SU-DHL-6 (cell line): ENCODE measurements around the gene PDGFD.

Experiments
- H2AFZ ChIP-seq: fragments of 200-600 bp; sonication (generic); 2 replicates; pipeline ENCODE4 v1.6.1; 2014; ENCODE audit warnings: low read depth, mild to moderate bottlenecking, moderate library complexity, mixed read lengths, antibody characterized with exemption, low read length; ENCODE audit not compliant: severe bottlenecking
- H3F3A ChIP-seq: fragments of 200-600 bp; shearing (Covaris generic); 2 replicates; pipeline ENCODE4 v1.6.0; 2016; ENCODE audit warnings: antibody characterized with exemption, mild to moderate bottlenecking; ENCODE audit not compliant: insufficient read depth
- H3K27ac ChIP-seq: fragments of 200-600 bp; sonication (generic); 2 replicates; pipeline ENCODE4 v1.5.1; 2016; ENCODE audit warnings: low read depth, mild to moderate bottlenecking, low read length, moderate library complexity, mixed read lengths
- H3K27me3 ChIP-seq: fragments of 200-600 bp; sonication (generic), shearing (Covaris generic); 2 replicates; pipeline ENCODE4 v1.6.0; 2014; ENCODE audit warnings: mild to moderate bottlenecking, low read length
- H3K36me3 ChIP-seq: fragments of 200-600 bp; sonication (generic); 2 replicates; pipeline ENCODE4 v1.6.1; 2014; ENCODE audit warnings: mild to moderate bottlenecking, low read length, mixed read lengths
- H3K4me2 ChIP-seq: fragments of 300-600, 200-600 bp; shearing (Covaris generic), sonication (generic); 2 replicates; pipeline ENCODE4 v1.6.0; 2014; ENCODE audit warnings: low read length, low read depth, mild to moderate bottlenecking; ENCODE audit not compliant: poor library complexity, severe bottlenecking
- H3K4me3 ChIP-seq: fragments of 200-600 bp; sonication (generic); 2 replicates; pipeline ENCODE4 v1.5.1; 2014; ENCODE audit warnings: antibody characterized with exemption, low read length, mild to moderate bottlenecking, mixed read lengths; ENCODE audit not compliant: insufficient read depth, poor library complexity, severe bottlenecking
- H3K79me2 ChIP-seq: fragments of 200-600 bp; sonication (generic); 2 replicates; pipeline ENCODE4 v1.6.1; 2014; ENCODE audit warnings: mild to moderate bottlenecking, low read length, moderate library complexity; ENCODE audit not compliant: insufficient read depth
- H3K9ac ChIP-seq: fragments of 200-600 bp; sonication (generic); 2 replicates; pipeline ENCODE4 v1.7.0; 2014; ENCODE audit warnings: mild to moderate bottlenecking, low read length
- H3K9me2 ChIP-seq: fragments of 200-600 bp; sonication (generic); replicated peaks from 2 replicates; pipeline ENCODE4 v1.6.1; 2014; ENCODE audit warnings: low read length; ENCODE audit not compliant: insufficient read depth
- H3K9me3 ChIP-seq: fragments of 200-600 bp; sonication (generic); 2 replicates; pipeline ENCODE4 v1.6.1; 2014; ENCODE audit warnings: low read length, mixed read lengths; ENCODE audit not compliant: insufficient read depth
- H4K20me1 ChIP-seq: fragments of 200-600 bp; sonication (generic); 2 replicates; pipeline ENCODE4 v1.6.1; 2014; ENCODE audit warnings: low read depth, mild to moderate bottlenecking, antibody characterized with exemption, low read length, moderate library complexity, mixed read lengths
- EZH2phosphoT487 ChIP-seq: fragments of 200-600 bp; sonication (generic), shearing (Covaris generic); conservative IDR thresholded peaks from 2 replicates; pipeline ENCODE4 v1.6.1; 2018; ENCODE audit warnings: mild to moderate bottlenecking, antibody characterized with exemption, low read length, moderate library complexity, mixed read lengths
- TF ChIP-seq, protein P1 (sequence below): fragments of 200-600 bp; sonication (generic); IDR thresholded peaks from one replicate; pipeline ENCODE4 v1.5.1; 2017; ENCODE audit warnings: antibody characterized with exemption, mild to moderate bottlenecking, low read length, moderate library complexity; ENCODE audit not compliant: insufficient read depth, poor library complexity, severe bottlenecking

The PDGFD gene

DNA sequence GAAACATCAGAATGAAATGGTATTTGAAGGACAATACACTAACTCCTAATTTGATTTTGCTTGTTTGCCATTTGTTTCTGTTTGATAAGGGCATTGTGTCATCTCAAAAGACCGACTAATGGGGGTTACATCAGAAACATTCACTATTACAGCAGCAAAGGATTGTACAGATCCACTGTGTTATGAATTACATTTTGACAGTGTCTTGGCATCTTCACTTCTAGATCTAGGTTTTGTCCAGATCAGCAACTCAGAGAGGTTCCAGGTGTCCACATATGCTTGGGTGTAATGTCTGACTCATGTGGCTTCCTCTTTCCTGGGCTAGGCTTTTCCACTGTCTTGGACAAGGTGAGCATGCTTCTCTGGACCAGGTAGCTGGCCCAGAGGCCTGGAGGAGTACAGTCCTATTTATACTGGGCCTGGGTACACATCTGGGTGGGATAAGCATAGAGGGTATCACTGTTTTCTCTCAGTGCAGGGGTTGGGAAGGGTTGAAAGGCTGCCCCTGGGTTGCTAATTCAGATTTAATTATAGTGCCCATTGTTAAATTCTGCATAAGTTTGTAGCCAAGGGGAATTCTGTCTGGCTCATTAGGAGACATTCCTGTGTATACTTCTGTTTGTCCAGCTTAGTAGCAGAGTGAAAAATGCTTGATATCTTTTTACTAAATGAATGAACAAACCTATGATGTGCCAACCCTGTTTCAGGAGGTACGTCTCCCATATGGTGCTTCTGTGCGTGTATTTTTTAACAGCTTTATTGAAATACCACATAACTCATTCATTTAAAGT lies 103.7 kb downstream of the PDGFD start:
- H3K4me3 ChIP-seq = no peak overlapping the region
- no peak overlapping the region for H3K27ac ChIP-seq
- H3K9me2 ChIP-seq = no peaks in the 10 kb centered on the region
- no peaks in the 10 kb centered on the region; the same call in 1 of the 2 replicates for H3K79me2 ChIP-seq
- no peaks in the 10 kb centered on the region for H3K36me3 ChIP-seq
- no peaks in the 10 kb centered on the region for H3F3A ChIP-seq
- H2AFZ ChIP-seq = no peak overlapping the region
- H3K9ac ChIP-seq = no peak overlapping the region
- H3K9me3 ChIP-seq = no peaks in the 10 kb centered on the region
- no peaks in the 10 kb centered on the region for H4K20me1 ChIP-seq
- no peaks in the 10 kb centered on the region for H3K27me3 ChIP-seq
- TF ChIP-seq EZH2phosphoT487 = no peak
- TF ChIP-seq, protein P1, sequence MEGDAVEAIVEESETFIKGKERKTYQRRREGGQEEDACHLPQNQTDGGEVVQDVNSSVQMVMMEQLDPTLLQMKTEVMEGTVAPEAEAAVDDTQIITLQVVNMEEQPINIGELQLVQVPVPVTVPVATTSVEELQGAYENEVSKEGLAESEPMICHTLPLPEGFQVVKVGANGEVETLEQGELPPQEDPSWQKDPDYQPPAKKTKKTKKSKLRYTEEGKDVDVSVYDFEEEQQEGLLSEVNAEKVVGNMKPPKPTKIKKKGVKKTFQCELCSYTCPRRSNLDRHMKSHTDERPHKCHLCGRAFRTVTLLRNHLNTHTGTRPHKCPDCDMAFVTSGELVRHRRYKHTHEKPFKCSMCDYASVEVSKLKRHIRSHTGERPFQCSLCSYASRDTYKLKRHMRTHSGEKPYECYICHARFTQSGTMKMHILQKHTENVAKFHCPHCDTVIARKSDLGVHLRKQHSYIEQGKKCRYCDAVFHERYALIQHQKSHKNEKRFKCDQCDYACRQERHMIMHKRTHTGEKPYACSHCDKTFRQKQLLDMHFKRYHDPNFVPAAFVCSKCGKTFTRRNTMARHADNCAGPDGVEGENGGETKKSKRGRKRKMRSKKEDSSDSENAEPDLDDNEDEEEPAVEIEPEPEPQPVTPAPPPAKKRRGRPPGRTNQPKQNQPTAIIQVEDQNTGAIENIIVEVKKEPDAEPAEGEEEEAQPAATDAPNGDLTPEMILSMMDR = no peak
- H3K4me2 ChIP-seq = no peak overlapping the region

DNA sequence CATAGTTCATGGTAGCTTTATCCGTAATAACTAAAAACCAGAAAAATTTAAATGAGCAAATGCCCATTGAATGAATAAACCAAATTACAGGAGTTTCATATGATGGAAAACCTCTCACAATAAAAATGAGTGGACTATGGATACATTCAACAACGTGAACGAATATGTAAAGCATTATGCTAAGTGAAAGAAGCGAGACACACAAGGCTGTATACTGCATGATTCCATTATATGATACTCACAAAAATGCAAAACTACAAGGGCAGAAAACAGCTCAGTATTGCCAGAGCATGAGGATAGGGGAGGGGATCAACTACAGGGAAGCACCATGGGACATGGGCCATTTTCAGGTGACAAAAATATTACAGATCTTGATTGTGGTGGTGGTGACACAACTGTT lies 105.3 kb downstream of the PDGFD start:
- Histone ChIP-seq H3K4me3 (no peak overlapping the region), H3K27ac (no peak overlapping the region), H3K9me2 (no peaks in the 10 kb centered on the region), H3K4me2 (no peak overlapping the region), H4K20me1 (no peaks in the 10 kb centered on the region), H3K27me3 (no peaks in the 10 kb centered on the region), H3K9me3 (no peaks in the 10 kb centered on the region), H2AFZ (no peak overlapping the region), H3K79me2 (no peaks in the 10 kb centered on the region; the same call in 1 of the 2 replicates), H3K9ac (no peak overlapping the region), H3F3A (no peaks in the 10 kb centered on the region), H3K36me3 (no peaks in the 10 kb centered on the region)
- TF ChIP-seq, protein P1 = no peak
- no peak for TF ChIP-seq EZH2phosphoT487

DNA sequence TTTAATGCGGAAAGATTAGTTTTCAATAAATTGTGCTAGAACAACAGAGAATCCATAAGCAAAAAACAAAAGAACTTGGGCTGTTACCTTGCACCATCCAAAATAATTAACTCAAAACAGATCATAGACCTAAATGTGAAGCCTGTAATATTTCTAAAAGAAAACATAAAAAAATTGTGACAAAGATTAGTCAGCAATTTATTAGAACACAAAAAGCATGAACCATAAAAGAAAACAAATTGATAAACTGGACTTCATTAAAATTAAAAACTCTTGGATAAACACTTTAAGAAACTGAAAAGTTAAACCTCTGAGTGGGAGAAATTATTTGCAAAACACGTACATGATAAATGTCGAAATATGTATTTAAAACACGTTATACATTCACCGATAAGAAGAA lies 106.0 kb downstream of the PDGFD start:
- Histone ChIP-seq H3K27me3 (no peaks in the 10 kb centered on the region), H3K9me2 (no peaks in the 10 kb centered on the region), H3K9ac (no peak overlapping the region), H3K27ac (no peak overlapping the region), H2AFZ (no peak overlapping the region), H3K36me3 (no peaks in the 10 kb centered on the region), H3K79me2 (no peaks in the 10 kb centered on the region; the same call in 1 of the 2 replicates), H3F3A (no peaks in the 10 kb centered on the region), H3K4me2 (no peak overlapping the region), H3K9me3 (no peaks in the 10 kb centered on the region), H4K20me1 (no peaks in the 10 kb centered on the region), H3K4me3 (no peak overlapping the region)
- TF ChIP-seq, protein P1 = no peak
- TF ChIP-seq EZH2phosphoT487 = no peak
